Keratinocyte (primary cell): ENCODE results near the gene MYH13. TPM values are rescaled to one million over a fixed set of nuclear protein-coding genes. Genes with fewer than 3 reads are reported as not detected.

ENCODE experiments used
- DNase-seq: peaks from one replicate; pipeline ENCODE4 v3.0.0-alpha.2; 2011; ENCODE audit warnings: low read depth, missing footprints, low spot score
- FAIRE-seq: peaks from 2 replicates; lab custom pipeline; 2011; peaks lifted over from hg19 to GRCh38; lab: Jason Lieb, UNC
- H2AFZ ChIP-seq: 2 replicates; pipeline ENCODE4 v1.6.0; 2012; ENCODE audit warnings: low read length, control low read depth, inconsistent platforms; ENCODE audit not compliant: control insufficient read depth
- H3K27ac ChIP-seq: 2 replicates; pipeline ENCODE4 v1.5.1; 2011; ENCODE audit warnings: low read length; ENCODE audit not compliant: control insufficient read depth, insufficient read depth
- H3K27me3 ChIP-seq: 3 replicates; pipeline ENCODE4 v1.6.0; 2011; ENCODE audit warnings: low read length; ENCODE audit not compliant: control insufficient read depth, insufficient read depth; ENCODE audit errors: extremely low read depth
- H3K36me3 ChIP-seq, 2 experiments: 2 replicates in 1 of 2; 3 replicates in 1 of 2; pipeline ENCODE4 v1.5.1; 2011; ENCODE audit warnings: low read length in 2 of 2, mild to moderate bottlenecking in 1 of 2; ENCODE audit not compliant: control insufficient read depth in 2 of 2, insufficient read depth in 2 of 2; ENCODE audit errors: extremely low read depth in 1 of 2
- H3K4me1 ChIP-seq: 3 replicates; pipeline ENCODE4 v1.5.1; 2011; ENCODE audit warnings: low read length; ENCODE audit not compliant: control insufficient read depth, insufficient read depth; ENCODE audit errors: extremely low read depth
- H3K4me2 ChIP-seq: 3 replicates; pipeline ENCODE4 v1.6.0; 2011; ENCODE audit warnings: low read depth, low read length; ENCODE audit not compliant: control insufficient read depth, insufficient read depth; ENCODE audit errors: extremely low read depth
- H3K4me3 ChIP-seq, 3 experiments: fragments of 200-600 bp in 1 of 3; sonication (generic) in 1 of 3; 2 replicates in 2 of 3; 3 replicates in 1 of 3; pipeline ENCODE4 v1.5.1; 2011 to 2016; ENCODE audit warnings: low read length in 3 of 3, mild to moderate bottlenecking in 3 of 3, control low read depth in 2 of 3, inconsistent platforms in 1 of 3, low read depth in 1 of 3, mixed read lengths in 1 of 3, mixed run types in 1 of 3, moderate library complexity in 1 of 3; ENCODE audit not compliant: control insufficient read depth in 2 of 3, insufficient read depth in 2 of 3; ENCODE audit errors: extremely low read depth in 1 of 3
- H3K79me2 ChIP-seq: 2 replicates; pipeline ENCODE4 v1.6.0; 2012; ENCODE audit warnings: low read length; ENCODE audit not compliant: control insufficient read depth, insufficient read depth
- H3K9ac ChIP-seq: 3 replicates; pipeline ENCODE4 v1.6.0; 2011; ENCODE audit warnings: low read length; ENCODE audit not compliant: control insufficient read depth, insufficient read depth; ENCODE audit errors: extremely low read depth
- H3K9me1 ChIP-seq: 3 replicates; pipeline ENCODE4 v1.6.0; 2011; ENCODE audit warnings: low read length; ENCODE audit not compliant: control insufficient read depth, insufficient read depth; ENCODE audit errors: extremely low read depth
- H3K9me3 ChIP-seq: 2 replicates; pipeline ENCODE4 v1.5.1; 2012; ENCODE audit warnings: low read depth, low read length; ENCODE audit not compliant: control insufficient read depth
- H4K20me1 ChIP-seq: 3 replicates; pipeline ENCODE4 v1.6.0; 2011; ENCODE audit warnings: low read length; ENCODE audit not compliant: control insufficient read depth, insufficient read depth; ENCODE audit errors: extremely low read depth
- EZH2 ChIP-seq: IDR thresholded peaks from one replicate; pipeline ENCODE4 v1.6.1; 2012; ENCODE audit warnings: inconsistent platforms, mild to moderate bottlenecking, low read length, moderate library complexity
- dilution Hi-C: fragments of 300-500 bp; cut with MboI; formaldehyde crosslinking; loops from one replicate; pipeline ENCODE4 v1.7.0; 2020; ENCODE audit warnings: low sequenced_read_pairs; ENCODE audit not compliant: extremely low pct_ligation_motif_present
- polyA plus RNA-seq, 5 experiments: library from polyadenylated mRNA; depleted of rRNA in 3 of 5; stranded (reverse) in 3 of 5; stranded (forward) in 1 of 5; unstranded in 1 of 5; fragments of >200 nt; gene quantifications; 1 replicate in 1 of 5; 2 replicates in 3 of 5; 3 replicates in 1 of 5; pipeline versions ENCODE4 v1.2.1 to v1.2.3, GENCODE V29; 2011 to 2012; ENCODE audit warnings: missing spikeins in 2 of 5, low read depth in 1 of 5, low replicate concordance in 1 of 5
- TF ChIP-seq, protein P1 (sequence below), 3 experiments: IDR thresholded peaks in 1 of 3; conservative IDR thresholded peaks in 1 of 3; optimal IDR thresholded peaks in 1 of 3; 2 replicates in 2 of 3; 3 replicates in 1 of 3; pipeline versions ENCODE3 to v1.5.1; 2011; ENCODE audit warnings: low read length in 3 of 3, mild to moderate bottlenecking in 3 of 3, moderate library complexity in 2 of 3, control low read depth in 1 of 3, inconsistent platforms in 1 of 3; ENCODE audit not compliant: insufficient read depth in 2 of 3; ENCODE audit errors: extremely low read depth in 1 of 3

MYH13 gene
- polyA plus RNA-seq, 1 donor (not counting 4 experiments of a cell fraction or from before 2014, with no cell fraction given), result not detected

DNA sequence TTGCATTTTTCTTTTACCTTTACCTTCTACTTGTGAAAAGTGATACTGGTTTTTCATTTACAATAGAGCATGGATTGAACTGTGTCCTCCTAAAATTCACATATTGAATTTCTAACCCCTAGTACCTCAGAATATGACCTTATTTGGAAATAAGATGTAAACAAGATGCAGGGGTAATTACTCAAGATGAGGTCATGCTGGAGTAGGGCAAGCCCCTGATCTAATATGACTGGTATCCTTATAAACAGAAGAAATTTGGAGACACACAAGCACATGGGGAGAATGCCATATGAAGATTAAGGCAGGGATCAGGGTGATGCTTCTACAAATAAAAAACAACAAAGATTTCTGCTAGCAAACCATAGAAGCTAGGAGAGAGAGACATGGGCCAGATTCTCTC lies 12.2 kb downstream of the MYH13 start:
- no peak overlapping the region for H3K27ac ChIP-seq
- H3K4me2 ChIP-seq, result no peak overlapping the region
- FAIRE-seq (no peak), DNase-seq (no peak)
- TF ChIP-seq EZH2, result no peak
- TF ChIP-seq, protein P1, sequence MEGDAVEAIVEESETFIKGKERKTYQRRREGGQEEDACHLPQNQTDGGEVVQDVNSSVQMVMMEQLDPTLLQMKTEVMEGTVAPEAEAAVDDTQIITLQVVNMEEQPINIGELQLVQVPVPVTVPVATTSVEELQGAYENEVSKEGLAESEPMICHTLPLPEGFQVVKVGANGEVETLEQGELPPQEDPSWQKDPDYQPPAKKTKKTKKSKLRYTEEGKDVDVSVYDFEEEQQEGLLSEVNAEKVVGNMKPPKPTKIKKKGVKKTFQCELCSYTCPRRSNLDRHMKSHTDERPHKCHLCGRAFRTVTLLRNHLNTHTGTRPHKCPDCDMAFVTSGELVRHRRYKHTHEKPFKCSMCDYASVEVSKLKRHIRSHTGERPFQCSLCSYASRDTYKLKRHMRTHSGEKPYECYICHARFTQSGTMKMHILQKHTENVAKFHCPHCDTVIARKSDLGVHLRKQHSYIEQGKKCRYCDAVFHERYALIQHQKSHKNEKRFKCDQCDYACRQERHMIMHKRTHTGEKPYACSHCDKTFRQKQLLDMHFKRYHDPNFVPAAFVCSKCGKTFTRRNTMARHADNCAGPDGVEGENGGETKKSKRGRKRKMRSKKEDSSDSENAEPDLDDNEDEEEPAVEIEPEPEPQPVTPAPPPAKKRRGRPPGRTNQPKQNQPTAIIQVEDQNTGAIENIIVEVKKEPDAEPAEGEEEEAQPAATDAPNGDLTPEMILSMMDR (optimal IDR thresholded peaks at IDR 0.05 in 1 of 3, IDR thresholded peaks at IDR 0.05 in 1 of 3, conservative IDR thresholded peaks at IDR 0.05 in 1 of 3; ENCODE audit: extremely low read depth in 1 of 3, insufficient read depth in 2 of 3, low read length in 3 of 3), result no peak
- no peak overlapping the region for H2AFZ ChIP-seq
- H3K9me1 ChIP-seq, result no peaks in the 10 kb centered on the region
- no peaks in the 10 kb centered on the region for H3K9me3 ChIP-seq
- H4K20me1 ChIP-seq, result no peaks in the 10 kb centered on the region
- no peak overlapping the region for H3K9ac ChIP-seq
- H3K36me3 ChIP-seq, result no peaks in the 10 kb centered on the region
- H3K27me3 ChIP-seq, result no peaks in the 10 kb centered on the region
- no peaks in the 10 kb centered on the region for H3K4me1 ChIP-seq
- H3K79me2 ChIP-seq, result no peaks in the 10 kb centered on the region
- H3K4me3 ChIP-seq, result no peak overlapping the region
- dilution Hi-C loops, result no loop called here

DNA sequence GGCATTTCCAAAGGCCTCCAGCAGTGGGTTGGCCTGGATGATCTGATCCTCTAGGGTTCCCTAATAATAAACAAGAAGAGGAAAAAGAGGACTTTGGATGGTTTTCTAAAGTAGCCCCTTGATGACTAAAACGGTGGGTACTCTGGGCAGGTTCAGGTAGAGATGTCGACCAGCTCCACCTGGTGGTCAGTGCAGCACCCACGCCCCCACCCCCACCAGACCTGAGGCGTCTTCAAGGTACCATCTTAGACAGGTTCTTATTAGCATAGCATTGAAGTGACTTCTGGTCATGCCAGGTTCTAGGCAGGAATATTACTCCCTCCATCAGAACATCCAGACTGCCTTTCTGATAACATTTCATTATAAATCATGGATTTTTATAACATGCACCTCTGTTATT lies 15.0 kb downstream of the MYH13 start:
- dilution Hi-C loops, result no loop called here
- DNase-seq, result no peak
- FAIRE-seq, result no peak

More for the DNA sequence above, 15.0 kb downstream of the MYH13 start:
- Histone ChIP-seq H3K4me3 (no peak overlapping the region), H3K79me2 (no peaks in the 10 kb centered on the region), H3K9ac (no peak overlapping the region), H3K4me2 (no peak overlapping the region), H3K27me3 (no peaks in the 10 kb centered on the region), H3K36me3 (no peaks in the 10 kb centered on the region), H3K27ac (no peak overlapping the region), H3K9me1 (no peaks in the 10 kb centered on the region), H3K4me1 (no peaks in the 10 kb centered on the region), H2AFZ (no peak overlapping the region), H3K9me3 (no peaks in the 10 kb centered on the region), H4K20me1 (no peaks in the 10 kb centered on the region)
- no peak for TF ChIP-seq EZH2
- TF ChIP-seq, protein P1 (optimal IDR thresholded peaks at IDR 0.05 in 1 of 3, IDR thresholded peaks at IDR 0.05 in 1 of 3, conservative IDR thresholded peaks at IDR 0.05 in 1 of 3; ENCODE audit: extremely low read depth in 1 of 3, insufficient read depth in 2 of 3, low read length in 3 of 3), result peak; percentile 40 to 61 (median 44)
